HG03457 (cell line): ENCODE results near the gene SPOCK3.
"Not testable (repeated sequence)": the region's sequence is repeated elsewhere in the genome, so short reads cannot be mapped to it uniquely, and the experiment has no call there.

Experiments
- ATAC-seq: cut with Tn5 transposase; IDR thresholded peaks from one replicate; pipeline ENCODE4 v1.9.1; 2021; ENCODE audit warnings: moderate number of reproducible peaks; ENCODE audit not compliant: unreplicated experiment

SPOCK3 gene

DNA sequence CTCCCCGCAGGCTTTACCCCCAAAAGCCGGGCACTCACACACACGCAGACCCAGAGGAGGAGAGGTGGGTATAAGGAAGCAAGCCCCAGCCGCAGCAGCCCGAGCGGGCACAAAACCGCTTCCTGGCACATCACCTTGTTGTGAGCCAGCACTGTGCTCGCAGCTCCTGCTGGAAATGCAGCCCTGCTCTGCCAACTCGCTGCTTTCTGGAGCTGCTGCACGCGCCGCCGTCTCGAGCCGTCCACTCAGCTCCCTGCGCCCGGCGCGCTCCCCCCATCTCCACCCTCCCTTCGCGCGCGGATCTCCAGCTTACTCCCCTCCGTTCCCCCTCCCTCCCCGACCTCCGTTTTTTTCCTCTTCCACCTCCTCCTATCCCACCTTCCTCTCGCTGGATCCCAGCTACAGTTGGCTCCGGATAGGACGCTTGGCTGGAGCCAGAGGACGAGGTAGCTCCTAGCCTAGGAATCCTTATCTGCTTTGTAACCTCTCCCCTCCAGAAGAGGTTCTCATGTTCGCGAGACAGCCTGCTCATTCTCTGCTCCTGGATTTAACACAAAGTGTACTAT lies at the start of gene SPOCK3:
Gene SPOCK3 (minus strand): TSS at position 179 of the 566 bp plus-strand sequence.
- ATAC-seq: no peak

DNA sequence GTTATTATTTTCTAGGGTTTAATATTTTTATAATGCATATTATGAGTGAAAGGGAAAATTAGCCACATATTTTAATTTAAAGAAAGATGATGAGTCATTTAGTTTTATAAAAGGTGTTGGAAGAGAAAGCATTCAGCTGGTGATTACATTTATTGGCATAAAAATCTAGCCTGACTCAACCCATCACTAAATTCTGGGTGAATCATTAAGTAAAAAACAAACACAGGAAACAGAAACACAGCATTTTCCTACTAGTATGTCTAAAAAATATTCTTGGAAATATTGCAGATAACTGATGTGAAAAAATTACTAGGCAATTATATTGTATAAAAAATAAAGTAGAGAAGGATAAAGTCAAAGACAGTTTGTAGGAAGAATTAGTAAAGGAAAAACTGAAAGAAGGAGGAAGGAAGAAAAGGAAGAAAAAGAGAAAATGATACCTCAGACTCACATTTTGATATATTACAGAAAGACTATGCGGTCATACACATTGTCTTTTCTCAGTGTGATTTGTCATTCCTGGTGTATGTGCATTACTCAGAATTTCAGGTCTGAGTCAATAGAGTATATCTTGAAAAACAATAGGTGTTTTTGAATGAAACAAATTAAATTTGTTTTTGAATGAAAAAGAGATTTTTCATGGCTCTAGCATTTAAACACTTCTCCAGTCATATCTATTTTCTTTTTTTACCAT lies 48.0 kb upstream of the SPOCK3 start:
- no peak for ATAC-seq

DNA sequence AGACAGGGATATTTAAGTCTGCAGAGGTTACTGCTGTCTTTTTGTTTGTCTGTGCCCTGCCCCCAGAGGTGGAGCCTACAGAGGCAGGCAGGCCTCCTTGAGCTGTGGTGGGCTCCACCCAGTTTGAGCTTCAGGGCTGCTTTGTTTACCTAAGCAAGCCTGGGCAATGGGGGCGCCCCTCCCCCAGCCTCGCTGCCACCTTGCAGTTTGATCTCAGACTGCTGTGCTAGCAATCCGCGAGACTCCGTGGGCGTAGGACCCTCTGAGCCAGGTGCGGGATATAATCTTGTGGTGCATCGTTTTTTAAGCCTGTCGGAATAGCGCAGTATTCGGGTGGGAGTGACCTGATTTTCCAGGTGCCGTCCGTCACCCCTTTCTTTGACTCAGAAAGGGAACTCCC lies 47.3 kb upstream of the SPOCK3 start:
- not testable (repeated sequence) for ATAC-seq

DNA sequence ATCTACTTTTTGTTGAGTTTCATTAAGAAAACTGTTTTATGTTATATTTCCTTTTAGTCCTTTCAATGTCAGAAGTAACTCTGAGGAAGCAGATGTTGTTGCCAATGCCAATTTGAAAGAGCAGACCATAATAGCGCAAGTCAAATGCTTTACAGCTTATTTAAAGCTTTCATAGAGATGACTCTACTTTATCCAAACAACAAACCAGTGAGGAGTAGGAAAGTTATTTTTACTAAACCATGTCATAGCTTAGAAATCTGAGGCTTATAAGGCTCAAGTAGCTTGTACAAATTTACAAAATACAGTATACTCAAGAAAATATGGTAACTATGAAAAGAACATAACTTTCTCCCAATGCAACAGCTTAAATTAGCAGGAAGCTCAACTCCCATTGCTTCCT lies 40.1 kb upstream of the SPOCK3 start:
- ATAC-seq: no peak

DNA sequence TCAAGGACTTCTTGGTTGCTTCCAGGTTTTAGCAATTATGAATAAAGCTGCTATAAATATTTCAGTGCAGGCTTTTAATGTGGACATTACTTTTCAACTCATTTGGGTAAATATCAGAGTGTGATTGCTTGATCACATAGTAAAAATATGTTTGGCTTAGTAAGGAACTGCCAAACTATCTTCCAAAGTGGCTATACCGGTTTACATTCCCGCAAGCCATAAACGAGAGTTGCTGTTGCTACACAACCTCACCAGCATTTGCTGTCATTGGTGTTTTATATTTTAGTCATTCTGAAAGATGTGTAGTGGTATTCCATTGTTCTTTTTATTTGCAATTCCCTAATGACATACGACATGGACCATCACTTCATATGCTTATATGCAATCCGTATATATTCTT lies 30.9 kb upstream of the SPOCK3 start:
- no peak for ATAC-seq

DNA sequence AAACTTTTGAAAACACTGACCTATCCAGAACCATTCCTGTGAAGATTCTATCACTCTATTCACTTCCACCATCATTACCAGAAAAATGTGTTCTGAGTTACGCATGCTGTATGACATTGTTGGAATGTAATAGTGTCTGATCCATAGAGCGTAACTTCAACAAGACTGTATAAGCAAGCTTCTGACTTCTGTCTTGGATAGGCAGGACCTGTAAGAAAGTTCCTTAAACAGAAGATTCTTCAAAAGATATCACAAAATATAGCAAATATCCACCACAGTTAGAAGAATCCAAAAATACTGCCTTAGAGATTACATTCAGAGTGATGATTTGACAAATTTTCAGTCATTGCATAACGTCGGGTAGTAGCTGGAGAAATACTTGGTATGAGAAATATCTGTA lies 14.0 kb upstream of the SPOCK3 start:
- no peak for ATAC-seq

DNA sequence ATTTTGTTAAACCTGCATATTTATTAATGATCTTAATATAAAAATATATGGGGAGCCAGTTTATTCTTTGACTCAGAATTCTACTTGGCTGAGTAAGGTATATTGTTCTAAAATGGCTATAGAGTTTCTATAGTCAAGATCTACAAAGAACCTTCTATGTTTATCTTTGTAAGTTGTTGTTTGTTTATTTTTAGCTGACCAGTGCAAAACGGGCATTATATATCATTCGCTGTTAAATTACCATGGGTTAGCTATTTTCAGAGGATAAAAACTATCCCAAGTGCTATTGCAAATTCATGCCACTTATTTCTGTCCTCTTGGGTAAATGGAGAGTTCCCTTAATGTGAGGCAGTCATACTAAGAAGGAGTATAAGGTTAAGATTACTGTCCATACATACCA lies 5.3 kb upstream of the SPOCK3 start:
- ATAC-seq: no peak

DNA sequence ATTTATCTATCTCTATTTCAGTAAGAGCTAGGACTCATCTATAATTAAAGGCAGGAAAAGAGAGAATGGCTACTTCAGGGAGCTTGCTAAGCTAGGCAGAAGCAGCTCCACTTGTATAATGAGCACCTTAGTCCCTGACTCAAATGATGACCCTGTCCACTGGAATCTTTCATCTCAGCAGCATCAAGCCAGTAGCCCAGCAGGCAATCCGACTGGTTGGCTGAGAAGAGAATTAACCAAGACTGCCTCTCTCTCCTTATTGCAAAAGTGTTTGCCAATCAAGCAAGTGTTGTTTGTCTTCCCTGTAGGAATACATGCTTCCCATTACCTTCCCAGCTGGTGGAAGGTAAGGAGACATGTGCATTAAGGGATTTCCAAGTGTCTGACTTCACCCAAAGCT lies 3.9 kb upstream of the SPOCK3 start:
- ATAC-seq: no peak

DNA sequence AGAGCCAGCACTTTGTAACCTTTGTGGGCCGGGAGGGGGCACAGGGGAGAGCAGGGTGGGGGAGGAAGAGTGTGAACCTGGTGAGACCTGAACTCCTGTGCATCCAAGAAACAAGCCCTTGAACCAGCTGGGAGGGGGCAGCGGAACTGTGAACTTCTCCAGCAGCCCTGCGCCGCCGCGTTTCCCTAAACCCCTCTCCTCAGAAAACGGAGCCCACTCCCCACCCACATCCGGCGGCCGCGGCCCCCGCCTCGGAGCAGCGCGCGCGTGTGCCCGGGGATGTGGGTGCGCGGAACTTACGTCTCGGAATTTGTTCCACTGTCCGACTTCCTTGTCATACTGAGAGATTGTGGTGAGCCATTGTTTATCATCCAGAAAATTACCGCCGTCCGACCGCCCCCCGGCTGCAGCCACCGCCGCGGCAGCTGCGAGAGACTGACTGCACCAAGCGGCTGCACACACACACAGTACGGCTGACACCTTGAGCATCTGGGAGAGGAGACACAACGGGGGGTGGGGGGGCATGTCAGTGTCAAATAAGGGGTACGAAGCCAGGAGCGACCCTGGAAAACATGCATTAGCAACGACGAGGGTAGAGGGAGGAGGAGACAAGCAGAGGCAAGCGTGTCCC lies 494 bp downstream of the SPOCK3 start:
- ATAC-seq: no peak

DNA sequence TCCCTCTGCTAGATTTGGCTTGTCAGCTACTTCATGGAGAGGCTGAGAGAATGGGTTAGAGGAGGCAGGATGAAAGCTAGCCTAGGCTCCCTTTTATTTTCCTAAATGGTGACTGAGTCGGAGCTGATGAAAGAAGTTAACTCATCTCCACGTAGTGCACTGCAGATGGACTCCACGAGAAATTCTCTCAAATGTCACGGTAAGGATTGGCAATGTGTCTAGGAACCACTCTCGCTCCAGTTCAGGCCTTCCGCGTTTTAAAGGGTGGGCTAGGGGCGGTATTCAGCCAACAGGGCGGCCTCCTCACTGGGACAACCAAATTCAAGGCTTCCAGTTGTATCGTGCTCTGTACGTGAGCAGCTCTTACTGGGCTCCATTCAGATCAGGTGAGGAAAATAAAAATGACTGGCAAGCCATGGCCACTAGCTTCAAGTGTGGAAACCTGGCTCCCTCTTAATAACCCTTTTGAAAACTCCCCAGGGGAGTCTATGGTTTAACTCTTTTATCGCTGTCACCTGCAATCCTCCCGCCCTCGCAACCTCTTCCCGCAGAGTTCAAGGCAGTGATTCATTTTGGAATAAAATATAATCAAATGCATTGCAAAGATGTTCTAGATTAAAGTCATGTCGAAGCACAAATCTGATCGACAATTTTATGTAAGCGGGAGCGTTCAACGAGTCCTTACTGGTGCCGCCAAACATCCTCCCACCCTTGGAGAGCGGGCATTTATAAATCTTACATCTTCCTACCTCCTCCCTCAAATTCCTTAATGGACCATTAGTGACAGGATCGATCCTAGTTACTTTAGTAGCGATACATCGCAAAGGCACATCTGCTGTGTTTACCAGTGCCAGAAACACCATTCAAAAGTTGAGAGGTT lies 1.2 kb downstream of the SPOCK3 start:
- no peak for ATAC-seq

DNA sequence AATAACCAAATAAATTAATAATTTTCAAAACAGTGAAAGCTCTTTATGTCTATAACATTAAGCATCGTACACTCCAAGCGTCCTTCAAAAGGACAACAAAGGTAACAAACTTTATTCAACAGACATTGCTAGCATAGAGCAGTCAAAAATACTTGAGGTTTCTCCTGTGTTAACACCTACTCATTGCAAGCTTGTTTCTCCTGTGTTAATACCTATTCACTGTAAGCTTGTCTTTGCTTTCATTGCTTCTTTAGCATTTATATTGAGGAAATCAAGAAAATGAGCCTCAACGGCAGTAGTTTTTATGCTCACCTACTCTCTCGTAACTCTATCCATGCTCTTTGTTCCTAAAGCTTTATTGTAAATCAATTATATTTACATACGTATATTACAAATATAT lies 3.5 kb downstream of the SPOCK3 start:
- ATAC-seq: no peak

DNA sequence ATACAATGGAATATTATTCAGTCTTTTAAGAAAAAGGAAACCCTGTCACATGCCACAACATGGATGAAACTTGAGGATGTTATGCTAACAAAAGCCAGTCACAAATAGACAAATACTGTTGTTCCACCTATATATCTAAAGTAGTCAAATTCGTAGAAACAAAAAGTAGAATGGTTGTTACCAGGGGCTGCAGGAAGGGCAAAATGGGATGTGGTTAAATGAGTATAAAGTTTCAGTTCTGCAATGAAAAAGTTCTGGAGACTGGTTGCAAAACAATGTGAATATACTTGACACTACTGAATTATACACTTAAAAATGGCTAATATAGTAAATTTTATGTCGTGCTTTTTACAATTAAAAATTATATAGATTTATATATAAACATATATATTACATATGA lies 12.2 kb downstream of the SPOCK3 start:
- peak; percentile 87 for ATAC-seq

DNA sequence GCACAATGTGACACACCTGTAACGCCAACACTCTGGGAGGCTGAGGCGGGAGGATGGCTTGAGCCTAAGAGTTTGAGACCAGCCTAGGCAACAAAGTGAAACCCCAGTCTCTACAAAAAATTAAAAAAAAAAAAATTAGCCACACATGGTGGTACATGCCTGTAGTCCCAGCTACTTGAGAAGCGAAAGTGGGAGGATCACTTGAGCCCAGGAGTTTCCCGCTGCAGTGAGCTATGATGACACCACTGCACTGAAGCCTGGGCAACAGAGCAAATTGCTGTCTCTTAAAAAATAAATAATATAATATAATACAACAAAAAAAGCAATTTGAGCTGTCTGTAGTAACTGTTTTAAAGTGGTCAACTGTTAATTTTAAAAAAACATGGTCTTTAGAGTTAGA lies 13.2 kb downstream of the SPOCK3 start:
- ATAC-seq: no peak

DNA sequence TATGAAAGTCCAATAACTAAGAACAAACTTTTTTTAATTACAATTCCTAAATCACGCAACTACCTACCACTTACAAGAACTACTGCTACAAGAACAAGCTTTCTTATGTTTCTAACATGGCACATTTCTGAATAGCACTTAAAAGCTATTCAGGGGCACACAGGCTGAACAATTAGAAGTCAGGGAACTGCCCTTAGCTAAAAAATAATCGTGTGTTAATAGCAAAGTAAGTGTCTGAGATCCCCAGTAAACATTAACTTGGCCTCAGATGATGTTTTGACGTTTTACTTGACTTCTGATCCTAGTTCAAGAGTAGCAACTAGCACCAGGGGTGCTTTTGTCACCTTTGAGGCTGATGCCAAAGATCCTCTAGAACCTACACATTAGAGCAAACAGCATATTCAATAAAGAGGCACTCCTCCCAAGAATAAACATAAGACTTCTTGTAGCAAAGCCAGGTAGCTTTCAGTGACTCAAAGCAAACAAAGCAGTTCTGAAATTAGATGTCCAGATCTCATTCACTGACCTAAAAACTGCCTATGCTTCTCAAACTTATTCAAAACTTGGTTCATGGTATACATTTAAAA lies 16.2 kb downstream of the SPOCK3 start:
- ATAC-seq: no peak

DNA sequence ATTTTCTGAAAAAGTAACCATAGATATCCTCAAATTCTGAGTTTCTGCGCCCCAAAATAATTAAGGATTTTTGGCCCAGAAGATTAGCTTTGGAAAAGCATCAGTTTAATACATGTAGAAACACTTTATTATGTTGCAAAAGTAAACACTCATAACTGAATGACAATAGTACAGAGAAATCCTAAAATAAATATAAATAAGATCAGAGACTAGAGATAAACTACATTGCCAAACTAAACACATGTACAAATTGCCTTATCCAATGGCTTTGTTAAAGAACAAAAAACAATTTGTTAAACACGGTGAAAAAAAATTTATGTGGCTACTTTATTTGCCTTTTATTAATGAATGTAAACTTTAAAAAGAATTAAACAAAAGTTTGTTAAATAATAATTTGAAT lies 17.5 kb downstream of the SPOCK3 start:
- ATAC-seq: no peak

DNA sequence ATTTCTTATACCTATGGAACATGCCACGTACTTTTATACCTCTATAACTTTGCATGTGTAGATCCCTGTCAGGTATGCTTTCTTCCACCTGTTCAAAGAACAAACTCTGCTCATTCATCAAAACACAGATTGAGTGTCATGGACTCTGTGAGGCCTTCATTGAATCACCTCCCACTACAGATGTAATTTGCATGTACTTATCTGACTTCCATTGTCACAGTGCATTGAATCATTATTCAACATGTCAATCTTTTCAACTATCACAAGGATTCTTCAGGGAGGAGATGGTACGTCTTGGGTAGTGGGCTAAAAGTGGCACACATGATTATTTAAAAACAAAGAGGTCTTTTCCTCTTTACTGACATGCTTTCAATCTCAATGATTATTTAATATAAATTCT lies 24.1 kb downstream of the SPOCK3 start:
- no peak for ATAC-seq

DNA sequence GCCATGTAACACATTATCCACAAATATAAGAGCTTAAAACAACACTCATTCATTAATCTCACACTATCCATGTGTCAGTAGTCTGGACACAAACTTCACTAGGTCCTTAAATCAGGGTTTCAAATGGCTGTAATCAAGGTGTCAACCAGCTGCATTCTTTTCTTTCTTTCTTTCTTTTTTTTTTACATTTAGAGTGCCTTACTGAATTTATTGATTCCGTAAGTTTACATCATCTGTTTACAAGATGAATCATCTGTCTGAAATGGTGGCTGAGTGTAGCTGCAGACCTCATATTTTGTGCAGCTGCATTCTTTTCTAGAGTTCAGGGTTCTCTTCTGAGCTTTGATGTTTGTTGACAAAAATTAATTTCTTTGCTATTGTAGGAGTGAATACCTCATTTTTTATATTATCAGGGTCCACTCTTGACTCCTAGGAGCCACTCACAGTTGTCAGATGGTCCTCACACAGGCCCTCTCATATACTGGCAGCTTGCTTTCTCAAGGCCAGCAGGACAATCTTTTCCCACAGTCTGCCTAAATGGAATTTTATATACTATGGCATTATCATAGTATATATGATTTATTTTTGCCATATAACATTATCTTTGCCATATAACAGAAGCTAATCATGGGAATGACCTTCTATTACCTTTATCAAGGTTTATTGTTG lies 37.8 kb downstream of the SPOCK3 start:
- no peak for ATAC-seq

DNA sequence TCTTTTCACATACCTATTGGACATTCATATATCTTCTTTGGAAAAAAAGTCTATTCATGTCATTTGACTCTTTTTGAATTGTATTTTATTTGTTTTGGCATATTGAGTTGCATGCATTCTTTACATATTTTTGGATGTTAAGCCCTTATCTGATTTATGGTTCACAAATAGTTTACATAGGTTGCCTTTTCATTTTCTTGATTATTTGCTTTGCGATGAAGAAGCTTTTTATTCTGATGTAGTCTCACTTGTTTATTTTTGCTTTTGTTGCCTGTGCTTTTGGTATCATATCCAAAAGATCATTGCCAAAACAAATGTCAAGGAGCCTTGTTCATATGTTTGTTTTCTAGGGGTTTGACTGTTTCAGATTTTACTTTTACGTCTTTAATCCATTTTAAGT lies 43.9 kb downstream of the SPOCK3 start:
- no peak for ATAC-seq

DNA sequence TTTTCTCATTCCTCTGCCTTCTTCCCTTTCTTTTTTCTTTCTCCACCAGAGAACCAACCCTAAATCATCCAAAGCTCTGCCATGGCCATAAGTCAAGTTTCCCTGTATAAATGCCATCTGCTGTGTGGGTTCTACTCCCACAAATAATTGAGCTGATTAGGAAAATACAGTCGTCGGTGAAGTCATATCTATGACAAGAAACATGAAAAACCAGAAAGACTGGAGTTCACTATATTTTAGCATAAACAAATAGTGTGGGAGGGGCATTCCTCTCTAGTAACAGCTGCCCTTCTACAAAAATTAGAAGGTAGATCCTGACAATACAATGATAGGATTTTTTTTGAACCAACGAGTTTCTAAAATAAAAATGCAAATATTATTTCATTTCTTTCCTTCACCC lies 48.8 kb downstream of the SPOCK3 start:
- ATAC-seq: no peak

DNA sequence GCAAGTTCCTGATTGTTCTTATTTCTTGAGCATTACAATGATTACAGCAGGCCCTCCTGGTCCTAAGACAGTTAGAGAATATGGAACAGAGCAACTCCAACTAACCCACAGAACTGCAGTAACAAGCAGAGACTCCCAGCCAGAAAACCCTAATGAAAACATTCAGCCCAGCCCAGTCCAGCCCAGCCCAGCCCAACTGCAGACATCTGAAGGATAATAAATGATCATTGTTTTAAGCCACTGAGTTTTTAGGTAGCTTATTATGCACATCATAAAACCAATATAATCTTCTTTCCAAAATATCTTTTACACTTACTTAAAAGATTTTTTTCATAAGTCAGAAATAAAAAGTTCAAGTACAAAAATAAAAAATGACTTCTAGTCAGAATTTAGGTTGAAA lies 51.3 kb downstream of the SPOCK3 start:
- no peak for ATAC-seq

DNA sequence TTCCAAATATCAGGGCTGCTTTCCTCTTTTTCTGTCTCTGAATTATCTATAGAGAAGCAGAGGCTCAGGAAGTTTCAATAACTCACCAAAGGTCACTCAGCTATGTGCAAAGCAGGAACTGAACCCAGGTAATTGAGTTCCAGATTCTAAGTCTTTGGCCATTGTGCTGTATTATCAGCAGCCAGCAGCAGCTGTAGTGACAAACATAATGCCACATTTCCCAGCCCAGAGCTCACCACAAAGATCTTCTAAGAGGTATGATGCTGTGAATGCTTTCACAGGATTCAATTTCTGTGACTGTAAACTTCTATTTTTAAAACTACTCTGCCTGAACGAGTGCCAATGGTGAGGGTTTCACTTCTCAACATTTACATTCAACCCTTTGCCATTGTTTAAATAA lies 56.4 kb downstream of the SPOCK3 start:
- ATAC-seq: no peak
